IPS-20b (cell line): ENCODE measurements around the gene BCORL1.

ENCODE experiments used
- H3K27ac ChIP-seq: one replicate; pipeline ENCODE4 v1.5.1; 2013; ENCODE audit warnings: low read length
- H3K27me3 ChIP-seq: 2 replicates; pipeline ENCODE4 v1.6.1; 2013; ENCODE audit warnings: mild to moderate bottlenecking, low read length, inconsistent platforms; ENCODE audit not compliant: insufficient read depth
- H3K36me3 ChIP-seq: 2 replicates; pipeline ENCODE4 v1.6.1; 2013; ENCODE audit warnings: low read depth, mild to moderate bottlenecking, inconsistent platforms, low read length, moderate library complexity; ENCODE audit not compliant: insufficient read depth
- H3K4me1 ChIP-seq: 2 replicates; pipeline ENCODE4 v1.6.1; 2013; ENCODE audit warnings: mild to moderate bottlenecking, control low read depth, inconsistent platforms, low read length, moderate library complexity; ENCODE audit not compliant: insufficient read depth
- H3K4me3 ChIP-seq: 2 replicates; pipeline ENCODE4 v1.5.1; 2013; ENCODE audit warnings: mild to moderate bottlenecking, low read length, inconsistent platforms
- H3K9ac ChIP-seq: 2 replicates; pipeline ENCODE4 v1.6.1; 2013; ENCODE audit warnings: low read depth, mild to moderate bottlenecking, inconsistent platforms, low read length, moderate library complexity
- H3K9me3 ChIP-seq: 2 replicates; pipeline ENCODE4 v1.6.1; 2013; ENCODE audit warnings: mild to moderate bottlenecking, low read depth, low read length, inconsistent platforms; ENCODE audit not compliant: insufficient read depth

Gene BCORL1

GRCh38 chrX:130015181-130015580 is 32.7 kb downstream of the BCORL1 start:
- H3K9me3 ChIP-seq, result no peaks in the 10 kb centered on the region
- H3K4me1 ChIP-seq, result no peaks in the 10 kb centered on the region
- no peaks in the 10 kb centered on the region for H3K27me3 ChIP-seq
- no peak overlapping the region for H3K27ac ChIP-seq
- H3K9ac ChIP-seq, result no peak overlapping the region
- H3K36me3 ChIP-seq, result no peaks in the 10 kb centered on the region
- no peak overlapping the region for H3K4me3 ChIP-seq

GRCh38 chrX:130018143-130018542 is 35.7 kb downstream of the BCORL1 start:
- Histone ChIP-seq H3K27ac (no peak overlapping the region), H3K9me3 (no peaks in the 10 kb centered on the region), H3K27me3 (no peaks in the 10 kb centered on the region), H3K9ac (no peak overlapping the region), H3K36me3 (no peaks in the 10 kb centered on the region), H3K4me3 (no peak overlapping the region), H3K4me1 (no peaks in the 10 kb centered on the region)

GRCh38 chrX:130020661-130021324 is 38.4 kb downstream of the BCORL1 start:
- H3K27me3 ChIP-seq, result no peaks in the 10 kb centered on the region
- no peak overlapping the region for H3K9ac ChIP-seq
- H3K36me3 ChIP-seq, result no peaks in the 10 kb centered on the region
- H3K27ac ChIP-seq, result no peak overlapping the region
- H3K4me3 ChIP-seq, result no peak overlapping the region
- H3K4me1 ChIP-seq, result no peaks in the 10 kb centered on the region; the same call in 1 of the 2 replicates
- H3K9me3 ChIP-seq, result no peaks in the 10 kb centered on the region

DNA sequence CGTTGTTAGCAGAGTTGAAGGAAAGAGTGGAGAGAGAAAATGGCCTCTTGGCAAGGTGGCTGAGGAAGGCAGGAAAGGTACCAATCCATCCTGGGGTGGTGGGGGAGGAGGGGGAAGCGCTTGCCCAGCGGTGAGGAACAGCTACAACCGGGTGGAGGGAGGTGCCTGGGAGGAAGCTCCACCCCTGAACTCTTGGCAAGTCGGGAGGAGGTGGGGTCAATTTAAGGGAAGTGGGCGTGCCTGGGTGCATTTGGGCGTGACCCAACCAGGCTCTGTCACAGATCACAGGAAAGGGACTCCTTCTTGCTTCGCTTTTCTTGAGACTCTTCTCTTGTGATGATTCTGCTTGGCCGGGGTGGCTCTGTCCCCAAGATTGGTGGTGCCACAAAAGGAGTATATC is 41.7 kb downstream of the BCORL1 start:
- H3K27ac ChIP-seq, result no peak overlapping the region
- no peaks in the 10 kb centered on the region for H3K9me3 ChIP-seq
- H3K4me1 ChIP-seq, result no peaks in the 10 kb centered on the region; the same call in 1 of the 2 replicates
- no peaks in the 10 kb centered on the region for H3K36me3 ChIP-seq
- no peak overlapping the region; the same call in 1 of the 2 replicates for H3K9ac ChIP-seq
- H3K27me3 ChIP-seq, result no peaks in the 10 kb centered on the region
- H3K4me3 ChIP-seq, result no peak overlapping the region

GRCh38 chrX:130025256-130025655 is 42.8 kb downstream of the BCORL1 start:
- no peaks in the 10 kb centered on the region for H3K36me3 ChIP-seq

DNA sequence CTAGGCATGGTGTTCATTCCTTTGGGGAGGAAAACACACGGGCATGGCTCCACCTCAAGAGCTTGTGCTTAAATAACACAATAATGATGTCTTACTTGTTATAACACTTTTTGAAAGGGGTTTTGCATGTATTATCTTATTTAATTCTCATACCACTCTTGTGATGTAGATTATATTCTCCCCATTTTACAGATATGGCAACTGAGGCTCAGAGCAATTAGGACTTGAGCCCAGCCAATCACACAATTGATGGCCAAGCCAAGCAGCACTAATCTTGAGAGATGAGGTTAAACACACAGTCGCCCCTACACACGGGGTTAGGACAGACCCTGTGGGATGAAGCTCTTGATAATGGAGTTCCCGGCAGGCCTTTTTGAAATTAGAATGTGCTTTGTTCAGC is 45.1 kb downstream of the BCORL1 start:
- no peaks in the 10 kb centered on the region for H3K27me3 ChIP-seq
- no peaks in the 10 kb centered on the region for H3K36me3 ChIP-seq

More at GRCh38 chrX:130025256-130025655, 42.8 kb downstream of the BCORL1 start:
- Histone ChIP-seq H3K9ac (no peak overlapping the region), H3K27me3 (no peaks in the 10 kb centered on the region), H3K4me1 (no peaks in the 10 kb centered on the region; the same call in 1 of the 2 replicates), H3K27ac (no peak overlapping the region), H3K4me3 (no peak overlapping the region), H3K9me3 (no peaks in the 10 kb centered on the region)

GRCh38 chrX:130028196-130028595 is 45.8 kb downstream of the BCORL1 start:
- Histone ChIP-seq H3K4me1 (no peaks in the 10 kb centered on the region; the same call in 1 of the 2 replicates), H3K4me3 (no peak overlapping the region), H3K9ac (no peak overlapping the region), H3K9me3 (no peaks in the 10 kb centered on the region), H3K27ac (no peak overlapping the region), H3K36me3 (no peaks in the 10 kb centered on the region), H3K27me3 (no peaks in the 10 kb centered on the region)

More for the DNA sequence above, 45.1 kb downstream of the BCORL1 start:
- no peak overlapping the region for H3K4me3 ChIP-seq
- no peaks in the 10 kb centered on the region; the same call in 1 of the 2 replicates for H3K4me1 ChIP-seq
- no peak overlapping the region for H3K27ac ChIP-seq
- no peaks in the 10 kb centered on the region for H3K9me3 ChIP-seq
- H3K9ac ChIP-seq, result no peak overlapping the region

DNA sequence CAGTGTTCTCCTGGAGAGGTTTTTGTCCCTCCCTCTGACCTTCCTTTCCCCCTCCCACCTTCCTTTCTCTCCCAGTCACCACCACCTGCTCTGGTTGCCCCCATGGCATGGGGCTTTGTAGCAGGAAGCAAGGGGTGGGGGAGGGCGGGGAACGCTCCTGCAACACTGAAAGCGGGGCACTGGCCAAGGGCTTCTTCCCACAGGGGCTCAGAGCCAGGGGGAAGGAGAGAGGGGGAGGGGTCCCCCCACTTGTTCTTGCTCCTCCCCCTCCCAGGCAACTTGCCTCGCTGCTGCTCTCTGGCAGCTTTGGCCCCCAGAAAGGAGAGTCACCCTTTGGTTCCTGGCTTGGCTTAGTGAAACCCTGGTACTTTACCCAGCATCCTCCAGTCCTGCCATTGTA is 48.4 kb downstream of the BCORL1 start:
- H3K4me1 ChIP-seq, result no peaks in the 10 kb centered on the region
- no peak overlapping the region for H3K27ac ChIP-seq
- H3K4me3 ChIP-seq, result no peak overlapping the region
- no peak overlapping the region for H3K9ac ChIP-seq
- H3K36me3 ChIP-seq, result no peaks in the 10 kb centered on the region
- H3K9me3 ChIP-seq, result no peaks in the 10 kb centered on the region
- no peaks in the 10 kb centered on the region for H3K27me3 ChIP-seq

DNA sequence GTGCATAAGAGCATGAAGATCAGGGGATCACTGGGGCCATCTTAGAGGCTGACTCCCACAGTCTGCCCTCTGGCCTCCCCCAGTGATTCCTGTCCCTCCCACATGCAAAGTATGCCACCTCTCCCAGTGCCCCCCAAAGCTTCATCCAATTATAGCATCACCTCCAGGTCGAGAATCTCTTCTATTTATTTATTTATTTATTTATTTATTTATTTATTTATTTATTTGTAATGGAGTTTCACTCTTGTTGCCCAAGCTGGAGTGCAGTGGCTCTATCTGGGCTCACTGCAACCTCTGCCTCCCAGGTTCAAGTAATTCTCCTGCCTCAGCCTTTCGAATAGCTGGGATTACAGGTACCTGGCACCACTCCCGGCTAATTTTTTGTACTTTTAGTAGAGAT is 50.1 kb downstream of the BCORL1 start:
- Histone ChIP-seq H3K27me3 (no peaks in the 10 kb centered on the region), H3K36me3 (no peaks in the 10 kb centered on the region), H3K9me3 (no peaks in the 10 kb centered on the region), H3K27ac (no peak overlapping the region), H3K4me1 (no peaks in the 10 kb centered on the region), H3K9ac (no peak overlapping the region), H3K4me3 (no peak overlapping the region)

DNA sequence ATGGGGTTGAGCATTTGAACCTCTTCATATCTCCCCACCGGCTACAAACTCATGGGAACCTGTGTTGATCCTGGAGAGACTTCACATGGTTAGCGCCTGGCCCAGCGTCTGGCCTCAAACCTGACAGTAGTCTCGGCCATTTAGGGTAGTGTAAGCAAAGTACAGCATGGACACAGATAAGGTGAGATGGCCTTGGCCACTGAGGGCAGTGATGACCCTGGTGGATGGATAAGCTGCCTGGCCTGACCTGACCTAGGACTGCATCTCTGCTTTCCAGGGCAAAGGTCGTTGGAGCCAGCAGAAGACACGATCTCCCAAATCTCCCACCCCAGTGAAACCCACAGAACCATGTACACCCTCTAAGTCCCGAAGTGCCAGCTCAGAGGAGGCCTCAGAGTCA is 51.7 kb downstream of the BCORL1 start:
- Histone ChIP-seq H3K27me3 (no peaks in the 10 kb centered on the region), H3K36me3 (no peaks in the 10 kb centered on the region), H3K9me3 (no peaks in the 10 kb centered on the region), H3K4me3 (no peak overlapping the region), H3K9ac (no peak overlapping the region), H3K4me1 (no peaks in the 10 kb centered on the region), H3K27ac (no peak overlapping the region)

DNA sequence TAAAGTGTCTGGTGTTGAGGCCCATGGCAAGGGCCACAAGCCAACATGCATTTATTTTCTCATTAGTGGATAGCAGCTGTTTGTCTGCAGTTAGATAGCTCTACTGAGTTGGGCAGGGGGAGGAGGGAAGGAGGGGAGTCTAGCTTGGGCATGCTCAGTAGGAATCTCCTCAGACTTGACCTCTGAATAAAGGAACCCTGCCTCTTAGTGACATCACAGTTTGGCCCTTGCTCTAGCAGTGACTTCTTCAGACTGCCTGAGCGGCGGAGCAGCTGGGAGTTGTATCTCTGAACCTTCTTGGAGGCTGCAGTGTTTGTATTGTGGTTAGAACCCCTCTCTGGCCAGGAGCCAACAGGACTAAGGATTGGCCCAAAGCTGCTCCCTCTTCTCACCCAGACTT is 57.4 kb downstream of the BCORL1 start:
- Histone ChIP-seq H3K9me3 (no peaks in the 10 kb centered on the region), H3K9ac (no peak overlapping the region), H3K27ac (no peak overlapping the region), H3K36me3 (no peaks in the 10 kb centered on the region), H3K4me1 (no peaks in the 10 kb centered on the region), H3K27me3 (no peaks in the 10 kb centered on the region), H3K4me3 (no peak overlapping the region)

GRCh38 chrX:130047416-130047815 is 65.0 kb downstream of the BCORL1 start:
- H3K36me3 ChIP-seq, result peaks cover 13% of the 10 kb centered on the region
- no peak overlapping the region for H3K27ac ChIP-seq
- H3K27me3 ChIP-seq, result no peaks in the 10 kb centered on the region
- no peaks in the 10 kb centered on the region for H3K9me3 ChIP-seq
- H3K9ac ChIP-seq, result no peak overlapping the region
- H3K4me1 ChIP-seq, result no peaks in the 10 kb centered on the region
- H3K4me3 ChIP-seq, result no peak overlapping the region
